ENCODE data around the gene LYVE1. TPM values are rescaled to one million over a fixed set of nuclear protein-coding genes. Genes with fewer than 3 reads are reported as not detected.

Gene LYVE1
- total RNA-seq, 1 experiment from 2014 or later = not detected

- H3K4me2 ChIP-seq = no peak overlapping the region
- H3F3A ChIP-seq (ENCODE audit: insufficient read depth, low read depth) = no peaks in the 10 kb centered on the region
- DNase-seq = no peak
- no peak overlapping the region for H3K4me3 ChIP-seq
- H3K27ac ChIP-seq = no peak overlapping the region
- H3K9me3 ChIP-seq (ENCODE audit: insufficient read depth, low read depth) = no peaks in the 10 kb centered on the region
- TF ChIP-seq, protein P1, sequence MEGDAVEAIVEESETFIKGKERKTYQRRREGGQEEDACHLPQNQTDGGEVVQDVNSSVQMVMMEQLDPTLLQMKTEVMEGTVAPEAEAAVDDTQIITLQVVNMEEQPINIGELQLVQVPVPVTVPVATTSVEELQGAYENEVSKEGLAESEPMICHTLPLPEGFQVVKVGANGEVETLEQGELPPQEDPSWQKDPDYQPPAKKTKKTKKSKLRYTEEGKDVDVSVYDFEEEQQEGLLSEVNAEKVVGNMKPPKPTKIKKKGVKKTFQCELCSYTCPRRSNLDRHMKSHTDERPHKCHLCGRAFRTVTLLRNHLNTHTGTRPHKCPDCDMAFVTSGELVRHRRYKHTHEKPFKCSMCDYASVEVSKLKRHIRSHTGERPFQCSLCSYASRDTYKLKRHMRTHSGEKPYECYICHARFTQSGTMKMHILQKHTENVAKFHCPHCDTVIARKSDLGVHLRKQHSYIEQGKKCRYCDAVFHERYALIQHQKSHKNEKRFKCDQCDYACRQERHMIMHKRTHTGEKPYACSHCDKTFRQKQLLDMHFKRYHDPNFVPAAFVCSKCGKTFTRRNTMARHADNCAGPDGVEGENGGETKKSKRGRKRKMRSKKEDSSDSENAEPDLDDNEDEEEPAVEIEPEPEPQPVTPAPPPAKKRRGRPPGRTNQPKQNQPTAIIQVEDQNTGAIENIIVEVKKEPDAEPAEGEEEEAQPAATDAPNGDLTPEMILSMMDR (conservative IDR thresholded peaks at IDR 0.05) = no peak
- TF ChIP-seq EZH2 (IDR thresholded peaks at IDR 0.05; ENCODE audit: low read depth) = no peak
- no peaks in the 10 kb centered on the region for H3K27me3 ChIP-seq (ENCODE audit: insufficient read depth, low read depth)
- no peaks in the 10 kb centered on the region for H3K36me3 ChIP-seq (ENCODE audit: low read depth)
- H2AFZ ChIP-seq = no peak overlapping the region
- H3K79me2 ChIP-seq (ENCODE audit: low read depth) = no peaks in the 10 kb centered on the region
- no peaks in the 10 kb centered on the region for H3K9me2 ChIP-seq (ENCODE audit: insufficient read depth)
- intact Hi-C loops (cut with micrococcal nuclease; ENCODE audit: unreplicated experiment) = no loop called here
- H4K20me1 ChIP-seq (ENCODE audit: insufficient read depth) = no peaks in the 10 kb centered on the region
- ChIA-PET POLR2A (ENCODE audit: unreplicated experiment) (no interaction called here), CTCF (no interaction called here)
- BruUV-seq (replicated peaks) = no TSS peak
- peaks cover 12% of the 10 kb centered on the region for H3K4me1 ChIP-seq (replicated peaks; ENCODE audit: insufficient read depth)
These were observed 33.9 kb upstream of the LYVE1 start for GRCh38 chr11:10602366-10602765.

- Histone ChIP-seq H3K9me2 (ENCODE audit: insufficient read depth) (no peaks in the 10 kb centered on the region), H3K4me3 (no peak overlapping the region), H3K27me3 (ENCODE audit: insufficient read depth, low read depth) (no peaks in the 10 kb centered on the region), H4K20me1 (ENCODE audit: insufficient read depth) (no peaks in the 10 kb centered on the region), H3F3A (ENCODE audit: insufficient read depth, low read depth) (no peaks in the 10 kb centered on the region), H3K36me3 (ENCODE audit: low read depth) (no peaks in the 10 kb centered on the region), H3K4me1 (replicated peaks; ENCODE audit: insufficient read depth) (peaks cover 8% of the 10 kb centered on the region), H3K9me3 (ENCODE audit: insufficient read depth, low read depth) (no peaks in the 10 kb centered on the region), H2AFZ (no peak overlapping the region), H3K4me2 (no peak overlapping the region), H3K27ac (no peak overlapping the region), H3K79me2 (ENCODE audit: low read depth) (no peaks in the 10 kb centered on the region)
- no TSS peak for BruUV-seq (replicated peaks)
- ChIA-PET CTCF (no interaction called here), POLR2A (ENCODE audit: unreplicated experiment) (no interaction called here)
- intact Hi-C loops (cut with micrococcal nuclease; ENCODE audit: unreplicated experiment) = no loop called here
- DNase-seq = no peak
- TF ChIP-seq EZH2 (IDR thresholded peaks at IDR 0.05; ENCODE audit: low read depth) = no peak
- TF ChIP-seq, protein P1 (conservative IDR thresholded peaks at IDR 0.05) = no peak
These were observed 33.4 kb upstream of the LYVE1 start for GRCh38 chr11:10601837-10602236.

DNA sequence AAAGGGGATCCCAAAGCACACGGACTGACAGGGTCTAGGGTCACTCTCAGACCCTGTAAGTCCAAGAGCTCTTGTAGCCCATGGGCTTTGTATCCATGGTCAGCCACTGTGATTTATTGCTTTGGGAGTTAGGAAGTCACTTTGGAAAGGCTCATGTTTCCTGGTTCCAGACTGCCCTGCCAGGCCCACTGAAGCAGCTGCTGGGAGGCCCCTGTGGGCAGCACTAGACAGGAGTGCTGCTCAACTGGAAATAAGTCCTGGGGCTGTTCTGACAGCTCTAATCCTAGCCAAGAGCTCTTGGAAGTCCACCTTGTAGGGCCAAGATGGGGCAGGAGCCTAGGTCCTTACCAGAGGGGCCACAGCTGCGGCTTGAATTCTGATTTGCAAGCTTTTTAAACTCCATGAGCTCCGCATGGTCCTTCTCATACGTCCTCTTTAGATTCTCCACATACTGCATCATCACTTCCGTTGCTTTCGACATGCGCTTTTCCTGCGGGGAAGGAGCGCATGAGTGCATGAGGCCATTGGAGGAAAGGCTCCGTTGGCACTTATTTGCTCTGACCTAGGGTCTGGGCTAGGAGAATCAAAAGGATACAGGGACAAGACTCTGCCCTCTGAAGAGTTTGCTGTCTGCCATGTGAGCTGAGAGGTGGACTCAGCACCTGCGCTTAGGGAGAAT lies 32.2 kb upstream of the LYVE1 start:
- H3K4me2 ChIP-seq = no peak overlapping the region
- TF ChIP-seq, protein P1 (conservative IDR thresholded peaks at IDR 0.05) = no peak
- TF ChIP-seq EZH2 (IDR thresholded peaks at IDR 0.05; ENCODE audit: low read depth) = no peak
- H2AFZ ChIP-seq = no peak overlapping the region
- BruUV-seq (replicated peaks) = no TSS peak
- intact Hi-C loops (cut with micrococcal nuclease; ENCODE audit: unreplicated experiment) = no loop called here
- ChIA-PET CTCF (no interaction called here), POLR2A (ENCODE audit: unreplicated experiment) (no interaction called here)
- H3K4me1 ChIP-seq (replicated peaks; ENCODE audit: insufficient read depth) = no peaks in the 10 kb centered on the region
- H3K27me3 ChIP-seq (ENCODE audit: insufficient read depth, low read depth) = no peaks in the 10 kb centered on the region
- H3F3A ChIP-seq (ENCODE audit: insufficient read depth, low read depth) = no peaks in the 10 kb centered on the region
- no peak for DNase-seq
- H3K9me3 ChIP-seq (ENCODE audit: insufficient read depth, low read depth) = no peaks in the 10 kb centered on the region
- H3K4me3 ChIP-seq = no peak overlapping the region
- no peaks in the 10 kb centered on the region for H4K20me1 ChIP-seq (ENCODE audit: insufficient read depth)
- no peaks in the 10 kb centered on the region for H3K79me2 ChIP-seq (ENCODE audit: low read depth)
- H3K9me2 ChIP-seq (ENCODE audit: insufficient read depth) = no peaks in the 10 kb centered on the region
- no peak overlapping the region for H3K27ac ChIP-seq
- H3K36me3 ChIP-seq (ENCODE audit: low read depth) = no peaks in the 10 kb centered on the region
